ENCODE data around the gene CXXC5. TPM values are rescaled to one million over a fixed set of nuclear protein-coding genes. Genes with fewer than 3 reads are reported as not detected.

CXXC5 gene
- total RNA-seq, 1 donor from 2014 or later = 167 TPM

GRCh38 chr5:139681112-139681458 lies 32.9 kb downstream of the CXXC5 start:
- TF ChIP-seq, protein P1, sequence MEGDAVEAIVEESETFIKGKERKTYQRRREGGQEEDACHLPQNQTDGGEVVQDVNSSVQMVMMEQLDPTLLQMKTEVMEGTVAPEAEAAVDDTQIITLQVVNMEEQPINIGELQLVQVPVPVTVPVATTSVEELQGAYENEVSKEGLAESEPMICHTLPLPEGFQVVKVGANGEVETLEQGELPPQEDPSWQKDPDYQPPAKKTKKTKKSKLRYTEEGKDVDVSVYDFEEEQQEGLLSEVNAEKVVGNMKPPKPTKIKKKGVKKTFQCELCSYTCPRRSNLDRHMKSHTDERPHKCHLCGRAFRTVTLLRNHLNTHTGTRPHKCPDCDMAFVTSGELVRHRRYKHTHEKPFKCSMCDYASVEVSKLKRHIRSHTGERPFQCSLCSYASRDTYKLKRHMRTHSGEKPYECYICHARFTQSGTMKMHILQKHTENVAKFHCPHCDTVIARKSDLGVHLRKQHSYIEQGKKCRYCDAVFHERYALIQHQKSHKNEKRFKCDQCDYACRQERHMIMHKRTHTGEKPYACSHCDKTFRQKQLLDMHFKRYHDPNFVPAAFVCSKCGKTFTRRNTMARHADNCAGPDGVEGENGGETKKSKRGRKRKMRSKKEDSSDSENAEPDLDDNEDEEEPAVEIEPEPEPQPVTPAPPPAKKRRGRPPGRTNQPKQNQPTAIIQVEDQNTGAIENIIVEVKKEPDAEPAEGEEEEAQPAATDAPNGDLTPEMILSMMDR (IDR thresholded peaks at IDR 0.05; ENCODE audit: insufficient read depth, low read length, poor library complexity, severe bottlenecking) = no peak
- Histone ChIP-seq H3K36me3 (ENCODE audit: control insufficient read depth, insufficient read depth, low read length) (peaks cover 2% of the 10 kb centered on the region), H3K4me3 (ENCODE audit: low read depth, low read length) (no peak overlapping the region)

GRCh38 chr5:139681466-139681865 lies 33.3 kb downstream of the CXXC5 start:
- TF ChIP-seq, protein P1 (IDR thresholded peaks at IDR 0.05; ENCODE audit: insufficient read depth, low read length, poor library complexity, severe bottlenecking) = no peak
- Histone ChIP-seq H3K27me3 (ENCODE audit: control insufficient read depth, insufficient read depth, low read length) (no peaks in the 10 kb centered on the region), H3K36me3 (ENCODE audit: control insufficient read depth, insufficient read depth, low read length) (peaks cover 2% of the 10 kb centered on the region), H3K4me3 (ENCODE audit: low read depth, low read length) (no peak overlapping the region)
- no peak for DNase-seq (ENCODE audit: low read depth)

More at GRCh38 chr5:139681112-139681458, 32.9 kb downstream of the CXXC5 start:
- no peaks in the 10 kb centered on the region for H3K27me3 ChIP-seq (ENCODE audit: control insufficient read depth, insufficient read depth, low read length)
- DNase-seq (ENCODE audit: low read depth) = no peak

DNA sequence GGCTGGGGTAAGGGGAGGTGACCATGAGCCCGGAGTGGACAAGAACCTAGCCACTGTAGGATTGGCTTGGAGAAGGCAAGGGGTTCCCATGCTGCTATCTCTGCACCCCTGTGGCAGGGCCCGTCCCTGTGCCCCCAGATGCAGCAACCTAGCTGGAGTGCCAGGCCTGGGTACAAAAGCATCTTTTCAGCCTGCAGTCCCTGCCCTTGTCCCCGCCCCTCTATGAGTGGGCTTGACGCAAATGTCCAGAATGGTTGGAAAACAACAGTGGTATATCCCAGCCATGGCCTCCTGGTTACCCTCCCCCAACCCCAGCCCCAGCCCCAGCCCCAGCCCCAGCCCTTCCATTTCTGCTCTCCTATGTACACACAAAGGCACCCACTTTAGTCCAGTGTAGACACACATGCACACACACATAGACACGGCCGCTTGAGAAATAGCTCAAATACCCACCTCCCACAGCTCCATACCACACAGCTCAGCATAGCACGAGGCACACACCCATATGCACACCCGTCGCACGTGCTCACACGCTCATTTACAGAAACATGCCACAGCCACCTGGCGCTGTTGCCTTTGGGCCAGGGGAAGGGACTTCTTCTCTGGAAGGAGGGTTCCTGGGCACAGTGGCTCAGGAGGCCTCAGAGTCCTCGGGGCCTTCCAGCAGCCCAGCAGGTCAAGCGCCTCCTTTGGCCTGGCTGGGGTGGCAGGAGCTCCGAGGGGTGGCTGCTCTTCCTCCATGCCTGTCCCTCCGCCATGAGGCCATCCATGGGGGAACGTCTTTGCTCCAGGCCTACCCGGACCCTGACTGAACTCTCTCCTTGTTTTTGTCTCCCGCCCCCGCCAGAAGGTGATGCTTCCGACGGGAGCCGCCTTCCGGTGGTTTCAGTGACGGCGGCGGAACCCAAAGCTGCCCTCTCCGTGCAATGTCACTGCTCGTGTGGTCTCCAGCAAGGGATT lies 34.1 kb downstream of the CXXC5 start:
- DNase-seq (ENCODE audit: low read depth) = no peak
- H3K4me3 ChIP-seq (ENCODE audit: low read depth, low read length) = no peak overlapping the region
- no peaks in the 10 kb centered on the region for H3K27me3 ChIP-seq (ENCODE audit: control insufficient read depth, insufficient read depth, low read length)
- TF ChIP-seq, protein P1 (IDR thresholded peaks at IDR 0.05; ENCODE audit: insufficient read depth, low read length, poor library complexity, severe bottlenecking) = no peak
- H3K36me3 ChIP-seq (ENCODE audit: control insufficient read depth, insufficient read depth, low read length) = peaks cover 2% of the 10 kb centered on the region

GRCh38 chr5:139683295-139684271 lies 35.4 kb downstream of the CXXC5 start:
- H3K36me3 ChIP-seq (ENCODE audit: control insufficient read depth, insufficient read depth, low read length) = peaks cover 2% of the 10 kb centered on the region
- DNase-seq (ENCODE audit: low read depth) = no peak
- TF ChIP-seq, protein P1 (IDR thresholded peaks at IDR 0.05; ENCODE audit: insufficient read depth, low read length, poor library complexity, severe bottlenecking) = no peak

DNA sequence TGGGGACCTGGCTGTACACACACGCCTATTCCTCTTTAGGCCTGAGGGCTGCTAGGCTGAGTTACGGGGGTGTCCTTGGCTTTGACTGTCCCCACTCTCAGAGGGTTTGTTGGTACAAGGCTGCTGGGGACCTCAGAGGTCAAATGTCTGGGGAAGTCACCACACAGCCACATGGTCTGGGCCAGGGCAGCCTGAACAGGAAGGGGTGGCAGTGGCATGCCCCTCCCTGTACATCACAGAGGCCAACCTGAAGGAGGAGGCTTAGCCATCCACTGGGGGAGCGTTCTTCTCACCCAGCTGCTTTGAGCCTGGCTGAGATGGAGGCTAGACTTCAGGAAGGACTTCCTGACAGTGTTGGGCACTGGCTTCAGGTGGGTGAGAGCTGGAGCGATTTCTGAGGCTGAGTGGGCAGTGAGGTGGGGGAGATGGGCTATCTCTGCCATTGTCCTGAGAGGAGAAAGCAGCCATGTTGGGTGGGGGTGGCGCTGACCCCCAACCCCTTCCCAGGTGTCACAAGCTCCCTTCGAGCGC lies 36.3 kb downstream of the CXXC5 start:
- Histone ChIP-seq H3K4me3 (ENCODE audit: low read depth, low read length) (no peak overlapping the region), H3K27me3 (ENCODE audit: control insufficient read depth, insufficient read depth, low read length) (no peaks in the 10 kb centered on the region), H3K36me3 (ENCODE audit: control insufficient read depth, insufficient read depth, low read length) (peaks cover 2% of the 10 kb centered on the region)
- TF ChIP-seq, protein P1 (IDR thresholded peaks at IDR 0.05; ENCODE audit: insufficient read depth, low read length, poor library complexity, severe bottlenecking) = no peak
- DNase-seq (ENCODE audit: low read depth) = no peak

More at GRCh38 chr5:139683295-139684271, 35.4 kb downstream of the CXXC5 start:
- H3K4me3 ChIP-seq (ENCODE audit: low read depth, low read length) = no peak overlapping the region
- no peaks in the 10 kb centered on the region for H3K27me3 ChIP-seq (ENCODE audit: control insufficient read depth, insufficient read depth, low read length)

Measured in kidney epithelial cell (primary cell).